ENCODE results near the gene KIZ.

Gene KIZ

DNA sequence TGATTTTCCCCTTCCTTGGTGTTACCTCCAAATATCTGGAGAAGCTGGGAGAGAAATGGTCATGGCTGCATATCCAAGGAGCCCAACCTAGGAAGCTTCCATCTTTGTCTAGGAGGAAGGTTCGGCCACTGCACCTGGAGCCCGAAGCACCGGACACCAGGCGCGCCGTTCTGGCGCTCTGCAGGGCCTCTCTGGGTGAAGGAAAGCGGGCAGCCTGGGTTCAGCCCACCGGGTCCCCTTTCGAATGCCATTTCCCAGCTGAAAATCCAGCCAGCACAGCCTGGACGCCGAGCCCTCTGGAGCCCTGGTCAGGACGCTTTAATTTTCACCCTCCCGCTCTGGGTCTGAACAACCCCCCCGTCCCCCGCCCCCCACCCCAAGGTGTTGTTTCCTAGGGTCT, 21.0 kb upstream of the KIZ start:
- DNase-seq (ENCODE audit: low read depth in 2 of 2), result no peak

DNA sequence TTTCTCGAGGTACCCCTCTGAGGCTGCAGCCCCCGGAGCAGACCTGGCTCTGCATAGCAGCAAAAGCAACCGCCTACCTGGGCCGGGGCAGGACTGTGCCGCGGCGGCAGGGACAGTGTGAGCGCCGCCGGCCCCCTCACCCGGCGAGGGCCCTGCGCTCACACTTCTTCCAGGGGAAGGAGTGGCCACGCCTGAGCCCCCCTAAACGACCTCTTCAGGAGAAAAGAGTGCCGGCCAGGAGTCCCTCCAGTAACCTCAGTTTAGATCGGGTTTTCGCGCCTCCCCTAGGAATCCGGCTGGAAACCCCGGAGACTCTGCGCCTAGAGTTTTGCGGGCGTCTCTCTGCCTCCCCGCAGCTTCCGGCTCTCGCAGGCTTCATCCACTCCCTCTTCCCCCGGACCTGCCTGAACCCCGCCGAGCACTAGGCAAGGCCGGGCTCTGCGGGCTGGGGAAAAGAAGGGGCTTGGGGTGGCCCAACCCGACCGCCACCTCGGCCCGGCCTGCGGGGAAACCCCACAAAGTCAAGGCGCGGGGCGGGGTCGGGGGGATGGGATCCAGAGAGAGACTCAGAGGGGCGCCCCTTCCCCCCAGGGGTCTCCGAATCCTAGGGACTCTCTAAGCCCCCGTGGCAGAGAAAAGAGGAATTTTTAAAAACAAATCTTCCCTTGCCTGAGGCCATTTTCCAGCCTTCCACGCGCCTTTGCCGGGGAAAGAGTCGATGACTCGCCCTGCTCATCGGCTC, 20.3 kb upstream of the KIZ start:
- DNase-seq (ENCODE audit: low read depth in 2 of 2), result no peak

DNA sequence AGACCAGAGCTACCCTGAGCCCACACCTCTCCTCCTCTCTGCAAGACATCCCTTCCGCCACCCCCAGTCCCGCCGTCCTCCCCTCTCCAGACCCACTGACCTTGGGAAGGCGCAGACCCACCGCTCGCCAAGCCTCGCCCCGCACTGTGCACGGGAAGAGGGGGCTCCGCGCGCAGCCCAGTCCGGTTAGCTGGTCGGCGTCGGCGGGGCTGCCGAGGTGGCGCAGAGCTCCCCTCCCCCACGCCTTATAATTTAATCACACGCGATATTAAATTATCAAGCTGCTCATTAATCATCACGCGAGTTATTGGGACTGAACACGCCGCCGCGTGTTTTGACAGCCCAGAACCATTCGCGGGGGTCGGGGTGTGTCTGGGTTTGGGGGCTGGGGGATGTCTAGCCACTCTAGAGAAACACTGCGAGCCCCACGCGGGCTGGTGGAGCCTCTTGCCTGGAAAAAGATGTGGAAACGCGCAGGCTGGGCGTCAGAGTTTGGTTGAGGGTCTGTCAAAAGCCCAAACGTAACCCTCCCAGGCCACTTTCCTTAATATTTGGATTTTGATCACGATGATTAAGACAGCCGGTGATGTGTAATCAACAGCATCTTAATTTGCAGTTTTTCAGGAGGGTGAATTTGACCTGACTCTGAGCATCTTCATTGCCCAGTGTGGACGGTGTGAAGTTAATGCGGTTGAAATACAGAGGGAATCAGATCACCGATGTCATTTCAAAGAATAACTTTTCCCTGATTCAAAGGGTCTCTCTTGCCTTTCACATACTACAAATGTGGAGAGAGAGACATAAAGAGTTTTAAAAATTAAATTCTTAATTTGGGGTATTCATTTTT, 19.5 kb upstream of the KIZ start, which contains the start of gene LINC00237:
LINC00237 (minus strand) TSS at position 188 of the 847 bp plus-strand sequence.
- DNase-seq (ENCODE audit: low read depth in 2 of 2), result no peak

DNA sequence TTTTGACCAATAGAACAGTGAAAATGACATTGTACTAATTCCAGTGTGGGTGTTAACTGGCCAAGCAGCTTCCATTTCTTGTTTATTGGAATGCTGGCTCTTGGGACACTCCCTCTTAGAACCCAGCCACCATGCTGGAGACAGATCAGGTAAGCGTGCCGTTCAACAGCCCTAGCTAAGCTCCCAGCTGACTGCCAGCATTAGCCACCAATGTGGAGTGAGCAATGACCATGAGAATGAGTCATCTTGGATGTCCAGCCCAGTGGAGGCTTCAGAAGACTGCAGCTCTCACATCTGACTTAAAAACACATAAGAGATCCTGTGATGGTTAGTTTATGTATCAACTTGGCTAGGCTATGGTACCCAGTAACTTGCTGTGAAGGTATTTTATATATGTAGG, 16.7 kb upstream of the KIZ start:
- DNase-seq (ENCODE audit: low read depth in 2 of 2), result no peak

DNA sequence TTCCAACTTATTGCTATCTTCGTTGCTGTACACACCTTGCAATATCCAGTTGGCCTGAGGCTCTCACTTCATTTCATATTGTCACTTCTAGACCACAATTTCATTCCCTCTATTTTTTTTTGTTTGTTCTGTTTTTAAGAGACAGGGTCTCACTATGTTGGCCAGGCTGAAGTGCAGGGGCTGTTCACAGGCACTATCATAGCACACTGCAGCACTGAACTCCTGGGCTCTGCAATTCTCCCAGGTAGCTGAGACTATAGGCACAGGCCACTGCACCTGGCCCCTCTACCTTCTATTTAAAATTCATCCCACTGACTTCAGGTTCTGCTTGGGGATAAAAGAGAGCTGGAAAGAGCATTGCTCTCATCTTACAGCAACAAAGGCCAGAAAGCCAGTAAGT, 15.1 kb upstream of the KIZ start:
- DNase-seq (ENCODE audit: low read depth in 2 of 2), result no peak

DNA sequence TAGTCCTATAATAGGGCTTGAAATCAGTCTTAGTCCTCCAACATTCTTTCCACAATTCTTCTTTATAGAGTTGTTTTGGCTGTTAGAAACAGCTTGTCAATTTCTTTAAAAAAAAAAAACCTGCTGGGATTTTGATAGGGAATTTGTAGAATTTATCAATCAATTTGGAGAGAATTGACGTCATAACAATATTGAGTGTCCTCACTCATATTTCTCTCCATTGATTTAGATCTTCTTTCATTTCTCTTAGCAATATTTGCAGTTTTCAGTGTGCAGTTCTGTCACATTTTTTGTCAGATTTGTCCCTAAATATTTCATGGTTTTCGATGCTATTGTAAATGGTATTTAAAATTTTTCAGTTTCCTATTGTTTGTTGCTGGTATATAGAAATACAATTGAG, 14.5 kb upstream of the KIZ start:
- DNase-seq (ENCODE audit: low read depth in 2 of 2), result no peak

DNA sequence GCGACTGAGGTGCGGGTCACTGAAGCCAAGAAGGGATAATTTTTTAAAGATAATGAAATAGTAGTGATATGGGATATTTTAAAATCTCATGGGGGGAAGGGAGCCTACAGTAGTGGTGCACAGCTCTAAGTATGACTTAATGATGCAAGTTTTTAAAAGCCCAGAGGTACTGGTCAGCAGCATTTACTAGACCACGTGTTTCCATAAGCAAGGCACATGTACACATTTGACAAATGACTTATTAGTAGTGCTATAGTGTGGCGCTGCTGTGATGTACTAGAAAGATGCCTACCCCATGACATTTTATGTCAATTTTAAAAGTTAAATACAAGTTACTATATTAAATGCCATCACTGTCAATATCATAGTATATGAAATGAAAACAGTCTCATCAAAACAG, 12.2 kb upstream of the KIZ start:
- DNase-seq (ENCODE audit: low read depth in 2 of 2), result no peak

DNA sequence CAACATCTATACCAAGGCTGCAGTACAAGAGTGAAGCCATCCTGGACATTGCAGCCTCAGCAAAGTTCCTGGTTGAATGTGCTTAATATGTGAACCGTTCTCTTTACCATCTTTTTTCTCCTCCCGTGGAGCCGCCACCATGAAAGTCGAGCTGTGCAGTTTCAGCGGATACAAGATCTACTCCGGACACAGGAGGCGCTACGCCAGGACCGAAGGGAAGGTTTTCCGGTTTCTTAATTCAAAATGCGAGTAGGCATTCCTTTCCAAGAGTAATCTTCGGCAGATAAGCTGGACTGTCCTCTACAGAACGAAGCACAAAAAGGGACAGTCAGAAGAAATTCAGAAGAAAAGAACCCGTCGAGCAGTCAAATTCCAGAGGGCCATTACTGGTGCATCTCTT, 11.3 kb upstream of the KIZ start:
- no peak for DNase-seq (ENCODE audit: low read depth in 2 of 2)

DNA sequence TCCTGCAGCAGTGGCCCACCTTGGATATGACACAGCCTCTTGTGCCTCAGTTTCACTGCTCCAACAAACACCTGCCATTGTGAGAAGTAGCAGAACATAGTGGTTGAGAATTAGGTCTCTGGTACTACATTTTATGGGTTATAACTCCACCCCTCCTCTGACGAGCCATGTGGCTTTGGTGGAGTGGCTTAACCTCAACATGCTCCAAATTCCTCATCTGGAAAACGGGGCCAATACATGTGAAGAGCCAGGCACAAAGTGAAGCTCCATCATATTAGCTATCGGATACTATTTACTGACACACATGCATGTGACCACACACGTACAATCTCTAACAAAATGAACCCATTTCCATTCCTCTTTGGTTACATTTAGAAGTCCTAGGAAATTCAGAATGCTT, 8.4 kb upstream of the KIZ start:
- DNase-seq (ENCODE audit: low read depth in 2 of 2), result no peak

DNA sequence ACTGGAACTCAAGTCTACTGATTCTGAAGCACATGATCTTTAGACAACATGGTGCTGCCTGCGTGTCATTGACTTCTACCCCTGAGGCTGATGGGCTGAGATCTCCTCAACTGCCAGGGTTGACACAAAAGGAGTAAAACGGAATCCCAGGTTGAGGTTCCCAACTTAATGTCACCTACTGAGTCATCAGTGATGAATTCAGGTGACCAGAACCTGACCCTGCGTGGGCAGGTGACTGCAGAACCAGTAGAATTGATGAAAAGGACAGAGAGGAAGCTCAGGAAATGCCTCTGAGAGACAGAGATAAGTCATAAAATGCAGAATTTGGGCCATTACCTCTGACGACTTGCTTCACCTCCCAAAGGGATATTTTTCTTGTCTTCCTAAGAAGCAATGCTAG, 7.7 kb upstream of the KIZ start:
- no peak for DNase-seq (ENCODE audit: low read depth in 2 of 2)

DNA sequence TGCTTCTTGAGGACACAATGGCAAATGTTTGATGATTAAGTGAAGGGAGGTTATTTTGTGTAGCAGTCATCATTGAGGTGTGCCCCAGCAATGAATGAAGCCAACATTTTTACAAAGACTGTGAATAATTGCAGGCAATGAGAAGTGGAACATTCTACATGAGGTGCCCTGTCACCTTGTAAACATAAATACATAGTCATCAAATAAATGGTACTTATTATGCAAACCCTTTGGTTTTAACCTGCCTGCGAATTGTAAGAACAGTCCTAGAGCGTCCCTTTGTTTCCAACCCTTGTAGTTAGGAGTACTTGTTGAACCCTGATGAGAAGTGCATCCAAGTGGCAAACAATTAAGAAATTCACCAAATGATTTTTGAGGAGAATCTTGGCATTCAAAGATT, 7.1 kb upstream of the KIZ start:
- no peak for DNase-seq (ENCODE audit: low read depth in 2 of 2)

DNA sequence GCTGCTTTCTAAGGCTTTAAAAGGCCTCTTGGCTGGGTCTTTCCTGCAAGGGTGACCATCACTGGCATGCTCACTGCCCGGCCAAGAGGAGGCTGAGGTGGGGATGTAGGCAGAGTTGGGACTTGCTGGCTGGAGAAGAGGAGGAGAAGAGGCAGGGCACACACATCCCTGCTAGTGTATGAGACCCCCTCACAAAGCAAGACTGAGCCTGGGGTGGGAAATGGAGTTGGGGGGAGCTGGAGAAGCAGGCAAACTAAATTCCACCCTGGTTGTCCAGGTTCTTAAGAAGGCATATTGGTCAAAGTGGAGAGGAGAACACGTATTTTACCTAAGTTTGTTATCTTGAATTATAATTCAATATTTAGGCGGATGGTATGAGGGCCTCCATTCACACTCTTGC, 1.7 kb upstream of the KIZ start:
- DNase-seq (ENCODE audit: low read depth in 2 of 2), result no peak

DNA sequence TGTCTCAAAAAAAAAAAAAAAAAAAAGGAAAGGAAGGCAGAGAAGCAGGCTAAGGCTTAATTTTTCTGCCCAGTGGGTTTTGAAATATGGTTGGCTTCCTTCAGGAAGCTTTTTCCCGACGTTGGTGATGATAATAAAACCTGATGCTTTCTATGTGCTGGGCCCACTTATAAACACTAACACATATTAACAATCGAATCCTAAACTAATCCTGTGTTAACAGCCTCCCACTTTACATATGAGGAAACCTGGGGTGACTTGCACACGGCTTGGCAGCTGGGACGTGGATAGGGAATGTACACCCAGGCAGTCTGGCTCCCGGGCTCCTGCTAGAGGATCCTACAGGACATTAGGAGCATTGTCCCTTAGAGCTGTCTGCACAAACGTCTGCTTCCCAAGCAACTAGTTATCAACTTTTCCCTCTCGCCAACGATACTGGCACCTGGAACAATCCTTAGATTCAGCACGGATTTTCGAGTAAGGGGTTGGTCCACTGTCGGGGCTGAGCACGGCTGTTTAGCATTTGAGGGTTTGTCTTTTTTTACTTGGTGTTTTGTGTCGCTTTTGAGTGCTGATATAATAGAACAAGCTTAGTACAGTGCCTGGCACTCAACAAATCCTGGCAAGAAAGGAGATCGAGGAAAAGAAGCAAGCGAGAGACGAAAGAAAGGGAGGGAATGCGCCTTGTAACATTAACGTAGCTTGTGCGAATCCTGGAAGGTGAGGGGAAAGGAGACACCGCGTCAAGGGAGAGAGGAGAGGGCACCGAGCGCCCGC, 622 bp upstream of the KIZ start:
- no peak for DNase-seq (ENCODE audit: low read depth in 2 of 2)

DNA sequence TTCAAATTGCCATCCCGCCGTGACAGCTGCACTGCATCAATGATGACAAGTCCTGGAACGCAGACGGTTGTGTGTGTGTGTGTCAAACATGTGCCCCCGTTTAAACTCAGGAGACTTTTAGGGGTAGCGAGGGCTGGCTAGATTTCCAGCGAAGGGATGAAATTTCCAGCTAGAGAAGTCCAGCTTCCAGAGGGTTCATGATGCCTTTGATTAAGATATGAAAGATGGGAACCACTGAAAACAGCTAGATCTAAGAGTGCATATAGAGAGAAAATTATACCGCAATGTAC, 644 bp downstream of the KIZ start:
- no peak for DNase-seq (ENCODE audit: low read depth in 2 of 2)

DNA sequence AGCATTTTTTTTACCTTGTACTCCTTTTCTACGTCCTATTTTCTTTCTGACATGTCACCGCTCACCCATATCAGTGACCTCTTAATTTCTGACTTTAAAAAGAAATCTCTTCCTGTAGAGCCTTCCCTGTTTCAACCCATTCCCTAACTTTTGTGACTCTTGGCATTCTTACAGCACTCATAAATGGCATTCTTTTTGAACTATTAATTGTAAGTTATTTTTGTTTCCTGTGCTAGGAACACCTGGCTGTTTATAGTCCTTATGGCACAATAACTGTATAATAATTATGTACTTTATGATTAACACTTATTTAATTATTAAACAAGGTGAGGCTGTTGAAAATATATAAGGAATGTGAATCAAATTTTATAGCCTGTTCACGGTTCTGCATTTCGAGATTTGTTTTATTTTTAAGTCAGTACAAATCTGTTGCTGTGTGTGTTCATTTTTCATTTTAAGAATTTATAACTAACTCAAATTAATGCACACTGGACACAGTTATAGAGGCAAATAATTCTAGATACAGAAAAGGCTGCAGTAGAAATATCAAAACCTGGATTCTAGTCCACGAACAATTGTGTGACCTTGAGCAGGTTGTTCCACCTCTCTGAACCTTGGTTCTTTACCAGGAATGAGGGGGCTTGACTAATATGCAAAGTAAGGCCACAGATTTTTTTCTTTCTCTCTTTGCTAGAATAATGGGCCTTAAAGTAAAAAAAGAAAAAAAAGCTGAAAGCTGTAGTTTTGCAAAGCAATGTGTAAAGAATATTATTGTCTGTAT, 1.5 kb downstream of the KIZ start:
- DNase-seq (ENCODE audit: low read depth in 2 of 2), result no peak

DNA sequence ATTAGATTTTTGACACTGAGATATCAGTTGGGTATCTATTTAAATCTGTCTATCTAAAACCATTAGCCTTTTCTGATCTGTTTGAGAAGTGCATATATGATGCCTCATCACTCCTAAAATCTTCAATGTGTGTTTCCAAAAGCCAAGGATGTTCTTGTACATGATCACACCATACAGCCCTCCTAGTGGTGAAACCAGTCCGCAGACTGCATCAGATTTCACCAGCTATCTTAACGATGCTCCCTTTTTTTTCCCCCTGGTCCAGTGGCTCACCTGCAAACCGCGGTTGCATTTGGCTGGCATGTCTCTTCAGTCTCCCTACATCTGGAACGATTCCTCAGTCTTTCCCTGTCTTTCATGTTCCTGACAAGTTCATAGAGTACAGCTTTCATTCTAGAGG, 4.0 kb downstream of the KIZ start:
- DNase-seq (ENCODE audit: low read depth in 2 of 2), result no peak

DNA sequence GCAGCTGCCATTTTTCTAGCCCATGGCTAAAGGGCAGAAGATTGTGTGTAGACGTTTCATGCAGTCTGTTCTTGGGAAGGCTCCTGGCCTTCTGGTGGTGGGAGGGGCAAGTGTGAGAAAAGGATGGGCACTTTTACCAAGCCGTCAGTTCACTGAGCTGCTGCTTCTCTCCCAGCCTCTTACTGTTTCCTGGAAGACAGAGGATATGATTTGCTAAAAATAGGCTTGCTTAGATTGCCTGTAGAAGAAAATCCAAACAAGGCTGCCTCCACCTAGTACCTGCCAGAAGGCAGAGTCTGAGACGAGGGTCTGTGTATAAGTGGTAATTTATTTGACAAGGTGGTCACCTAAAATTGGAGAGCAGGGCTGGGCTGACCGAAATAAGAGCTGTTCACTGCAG, 7.5 kb downstream of the KIZ start:
- DNase-seq (ENCODE audit: low read depth in 2 of 2), result no peak

DNA sequence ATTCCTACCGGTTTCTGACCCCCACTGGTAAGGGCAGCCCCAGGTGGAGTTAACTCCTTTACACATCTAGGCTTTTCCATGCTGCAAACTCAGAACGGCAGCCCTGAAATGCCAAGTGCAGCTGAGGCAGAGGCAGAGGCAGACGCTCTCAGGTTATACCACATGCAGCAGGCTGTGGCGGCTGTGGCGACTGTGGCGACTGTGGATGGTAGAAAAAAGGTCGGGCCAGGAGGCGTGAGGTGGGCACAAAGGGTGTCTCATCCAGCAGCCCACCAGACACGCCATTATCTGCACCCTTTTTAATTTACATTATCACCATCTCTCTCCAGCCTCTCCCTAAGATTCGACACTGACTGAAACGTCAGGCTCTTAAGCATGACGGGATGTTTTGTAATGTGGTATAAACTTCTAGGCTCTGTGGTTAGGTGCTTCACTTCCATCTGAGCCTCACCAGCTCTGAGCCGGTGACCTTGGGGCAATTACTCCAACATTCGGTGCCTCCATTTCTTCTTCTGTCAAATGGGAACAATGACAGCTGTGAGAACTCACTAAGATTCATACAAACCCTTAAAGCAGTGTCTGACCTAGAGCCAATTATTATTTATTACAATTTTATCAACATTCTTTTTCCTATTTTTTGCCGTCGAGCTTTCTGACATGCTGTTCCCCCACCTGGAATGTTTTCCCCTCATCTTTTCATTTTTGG, 8.2 kb downstream of the KIZ start:
- DNase-seq (ENCODE audit: low read depth in 2 of 2), result no peak

DNA sequence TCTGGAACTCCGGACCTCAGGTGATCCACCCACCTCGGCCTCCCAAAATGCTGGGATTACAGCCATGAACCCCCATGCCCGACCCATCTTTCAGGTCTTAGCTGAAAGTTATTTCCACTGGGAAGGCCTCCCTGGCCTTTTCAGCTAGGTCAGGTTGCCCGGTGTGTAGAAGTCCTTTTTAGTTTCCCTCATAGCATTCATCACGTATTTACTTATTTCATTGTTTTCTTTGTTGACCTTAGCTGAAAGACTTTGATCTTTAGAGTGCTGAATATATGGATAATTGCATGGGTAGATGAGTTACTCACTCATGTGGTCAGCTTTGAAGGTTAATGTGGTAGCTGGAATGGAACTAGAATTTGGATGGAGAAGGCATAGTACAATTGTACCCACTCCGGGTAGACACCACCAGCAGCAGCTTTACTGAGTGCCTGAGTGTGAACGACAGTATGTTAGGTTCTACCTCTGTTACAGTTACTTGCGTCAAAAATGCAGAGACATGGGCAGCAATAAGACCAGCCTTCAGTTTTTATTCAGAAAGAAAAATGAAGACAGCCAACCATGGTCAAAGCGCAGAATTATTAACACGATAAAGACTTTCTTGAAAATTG, 9.1 kb downstream of the KIZ start:
- no peak for DNase-seq (ENCODE audit: low read depth in 2 of 2)

DNA sequence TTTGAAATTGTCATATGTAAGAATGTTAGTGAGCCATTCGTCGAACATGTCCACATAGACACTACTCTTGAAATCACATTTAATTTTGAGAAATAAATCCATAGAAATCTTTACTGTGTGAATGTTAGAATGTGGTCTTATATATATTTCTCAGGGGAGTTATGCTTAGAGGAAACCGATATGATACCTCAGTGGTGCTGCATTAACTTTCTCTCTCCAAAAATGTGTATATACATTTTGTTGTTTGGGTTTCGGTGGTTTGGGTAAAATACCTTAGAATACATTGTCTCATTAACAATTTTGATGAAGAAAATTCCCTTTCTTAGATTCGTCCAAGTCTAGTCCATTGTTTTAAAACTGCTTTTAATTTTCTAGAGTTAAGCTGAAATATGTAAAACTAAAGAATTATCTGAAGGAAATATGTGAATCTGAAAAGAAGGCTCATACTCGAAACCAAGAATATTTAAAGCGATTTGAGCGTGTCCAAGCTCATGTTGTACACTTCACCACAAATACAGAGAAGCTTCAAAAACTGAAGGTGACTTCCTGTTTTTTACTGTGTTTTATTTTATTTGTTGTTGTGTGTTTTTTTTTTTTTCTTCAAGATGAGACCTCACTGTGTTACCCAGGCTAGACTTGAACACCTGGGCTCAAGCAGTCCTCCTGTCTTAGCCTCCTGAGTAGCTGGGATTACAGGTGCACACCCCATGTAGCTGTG, 10.3 kb downstream of the KIZ start:
- no peak for DNase-seq (ENCODE audit: low read depth in 2 of 2)
